Endothelial cell of umbilical vein (primary cell): ENCODE data around the gene MT1E. TPM values are rescaled to one million over a fixed set of nuclear protein-coding genes. Genes with fewer than 3 reads are reported as not detected.

Experiments
- BruUV-seq: library from RNA; stranded (reverse); fragments of 400-500 nt; replicated peaks from 2 replicates; lab custom pipeline; 2021; lab: Mats Ljungman, UMichigan
- CTCF ChIA-PET: fragments of 300-600, 350-600 bp; sonication (Branson Sonifier 250); formaldehyde crosslinking; loops from one replicate; lab custom pipeline; 2021; ENCODE audit warnings: antibody characterized with exemption, inconsistent platforms; lab: Charles Lee
- POLR2A ChIA-PET: fragments of 300-600, 350-600 bp; sonication (Branson Sonifier 250); formaldehyde crosslinking; loops from one replicate; lab custom pipeline; 2021; ENCODE audit warnings: antibody characterized with exemption, inconsistent platforms; lab: Charles Lee
- DNase-seq: peaks from one replicate; pipeline ENCODE4 v3.0.0-alpha.2; 2011; ENCODE audit warnings: low read depth, low spot score
- FAIRE-seq: peaks from 2 replicates; lab custom pipeline; 2011; peaks lifted over from hg19 to GRCh38; lab: Jason Lieb, UNC
- H2AFZ ChIP-seq: 2 replicates; pipeline ENCODE4 v1.6.0; 2012; ENCODE audit warnings: low read depth, low read length, control low read depth, inconsistent platforms
- H3K27ac ChIP-seq: 2 replicates; pipeline ENCODE4 v1.5.1; 2011; ENCODE audit warnings: low read depth, mild to moderate bottlenecking, control low read depth, low read length, moderate library complexity; ENCODE audit not compliant: insufficient read depth
- H3K27me3 ChIP-seq, 2 experiments: 2 replicates each; pipeline versions ENCODE4 v1.6.0 to v1.6.1; 2011; ENCODE audit warnings: low read length in 2 of 2, mixed read lengths in 1 of 2; ENCODE audit not compliant: control insufficient read depth in 2 of 2, insufficient read depth in 2 of 2
- H3K36me3 ChIP-seq, 2 experiments: 2 replicates in 1 of 2; 3 replicates in 1 of 2; pipeline ENCODE4 v1.5.1; 2011; ENCODE audit warnings: low read length in 2 of 2, mild to moderate bottlenecking in 1 of 2, moderate library complexity in 1 of 2; ENCODE audit not compliant: control insufficient read depth in 2 of 2, insufficient read depth in 2 of 2; ENCODE audit errors: extremely low read depth in 1 of 2
- H3K4me1 ChIP-seq: 3 replicates; pipeline ENCODE4 v1.5.1; 2011; ENCODE audit warnings: mild to moderate bottlenecking, low read length; ENCODE audit not compliant: control insufficient read depth, insufficient read depth; ENCODE audit errors: extremely low read depth
- H3K4me2 ChIP-seq: 2 replicates; pipeline ENCODE4 v1.6.1; 2011; ENCODE audit warnings: low read length, control low read depth, mixed read lengths; ENCODE audit not compliant: insufficient read depth
- H3K4me3 ChIP-seq, 3 experiments: fragments of 200-600 bp in 1 of 3; sonication (generic), shearing (Covaris generic) in 1 of 3; replicated peaks in 1 of 3; 2 replicates each; pipeline ENCODE4 v1.5.1; 2011 to 2016; ENCODE audit warnings: control low read depth in 3 of 3, low read length in 3 of 3, mild to moderate bottlenecking in 2 of 3, inconsistent platforms in 1 of 3, low read depth in 1 of 3, moderate library complexity in 1 of 3; ENCODE audit not compliant: insufficient read depth in 1 of 3
- H3K79me2 ChIP-seq: 2 replicates; pipeline ENCODE4 v1.6.0; 2012; ENCODE audit warnings: low read length, inconsistent platforms; ENCODE audit not compliant: control insufficient read depth, insufficient read depth
- H3K9ac ChIP-seq: replicated peaks from 2 replicates; pipeline ENCODE3; 2011; ENCODE audit warnings: low read length, control low read depth; ENCODE audit not compliant: insufficient read depth; ENCODE audit errors: extremely low read depth
- H3K9me1 ChIP-seq: replicated peaks from 3 replicates; pipeline ENCODE4 v1.6.0; 2011; ENCODE audit warnings: mild to moderate bottlenecking, low read length; ENCODE audit not compliant: control insufficient read depth, insufficient read depth; ENCODE audit errors: extremely low read depth
- H3K9me3 ChIP-seq: replicated peaks from 2 replicates; pipeline ENCODE4 v1.5.1; 2012; ENCODE audit warnings: low read length, inconsistent platforms; ENCODE audit not compliant: control insufficient read depth, insufficient read depth
- H4K20me1 ChIP-seq: replicated peaks from 2 replicates; pipeline ENCODE3; 2011; ENCODE audit warnings: mild to moderate bottlenecking, low read length; ENCODE audit not compliant: control insufficient read depth, insufficient read depth; ENCODE audit errors: extremely low read depth
- CTCF ChIP-seq, 2 donors: IDR thresholded peaks; 1 replicate in 1 of 2; 2 replicates in 1 of 2; pipeline ENCODE4 v1.5.1; 2011; ENCODE audit warnings: low read length in 2 of 2, mild to moderate bottlenecking in 2 of 2, moderate library complexity in 2 of 2, control low read depth in 1 of 2, inconsistent platforms in 1 of 2, low read depth in 1 of 2; ENCODE audit not compliant: insufficient read depth in 1 of 2; ENCODE audit errors: extremely low read depth in 1 of 2
- EZH2 ChIP-seq: IDR thresholded peaks from 2 replicates; pipeline ENCODE4 v1.6.1; 2012; ENCODE audit warnings: borderline replicate concordance, low read depth, mild to moderate bottlenecking, moderate library complexity, low read length, inconsistent platforms; ENCODE audit not compliant: severe bottlenecking
- FOS ChIP-seq: IDR thresholded peaks from 2 replicates; pipeline ENCODE4 v1.6.1; 2011; ENCODE audit warnings: mild to moderate bottlenecking, low read length, moderate library complexity, borderline replicate concordance; ENCODE audit not compliant: insufficient read depth
- GATA2 ChIP-seq: IDR thresholded peaks from 2 replicates; pipeline ENCODE4 v1.7.0; 2011; ENCODE audit warnings: low read depth, mild to moderate bottlenecking, moderate library complexity, mixed read lengths, low read length; ENCODE audit not compliant: insufficient read length, insufficient read depth
- JUN ChIP-seq: IDR thresholded peaks from 2 replicates; pipeline ENCODE4 v1.6.1; 2011; ENCODE audit warnings: borderline replicate concordance, low read depth; ENCODE audit not compliant: insufficient read length, insufficient read depth
- MAX ChIP-seq: IDR thresholded peaks from 2 replicates; pipeline ENCODE4 v1.6.1; 2011; ENCODE audit not compliant: insufficient read depth, insufficient read length
- MYC ChIP-seq: IDR thresholded peaks from one replicate; pipeline ENCODE4 v1.6.1; 2011; ENCODE audit warnings: mild to moderate bottlenecking, low read depth, low read length
- POLR2A ChIP-seq: IDR thresholded peaks from 2 replicates; pipeline ENCODE4 v1.6.1; 2012; ENCODE audit warnings: low read depth, mild to moderate bottlenecking, control low read depth, low read length
- POLR2AphosphoS5 ChIP-seq: IDR thresholded peaks from 2 replicates; pipeline ENCODE4 v1.6.1; 2012; ENCODE audit warnings: low read depth, mild to moderate bottlenecking, control low read depth, low read length, moderate library complexity; ENCODE audit not compliant: insufficient read depth
- dilution Hi-C: fragments of 300-500 bp; cut with MboI; formaldehyde crosslinking; loops from one replicate; pipeline ENCODE4 v1.15.0; 2019; ENCODE audit warnings: low sequenced_read_pairs; ENCODE audit not compliant: extremely low pct_ligation_motif_present
- intact Hi-C: fragments of 100-400 bp; cut with micrococcal nuclease; formaldehyde crosslinking; loops from one replicate; pipeline ENCODE4 v1.10.0; 2022
- polyA plus RNA-seq, 4 experiments: library from polyadenylated mRNA; depleted of rRNA in 3 of 4; stranded (reverse) in 3 of 4; unstranded in 1 of 4; fragments of >200 nt; gene quantifications; 2 replicates each; pipeline versions ENCODE4 v1.2.1 to v1.2.3, GENCODE V29; 2011 to 2012; ENCODE audit warnings: missing spikeins in 1 of 4
- total RNA-seq: library from RNA; stranded (reverse); gene quantifications from 2 replicates; pipeline ENCODE4 v1.2.3, GENCODE V29; 2021

Gene MT1E
- total and polyA plus RNA-seq, 2 donors (not counting 3 experiments of a cell fraction or from before 2014, with no cell fraction given) = 208 to 346 TPM

GRCh38 chr16:56603589-56603988 lies 22.0 kb upstream of the MT1E start:
- Histone ChIP-seq H3K9ac (no peak overlapping the region), H3K36me3 (no peaks in the 10 kb centered on the region), H3K4me3 (no peak overlapping the region), H3K4me1 (peaks cover 28% of the 10 kb centered on the region), H4K20me1 (no peaks in the 10 kb centered on the region), H3K27me3 (no peaks in the 10 kb centered on the region), H2AFZ (no peak overlapping the region), H3K27ac (no peak overlapping the region), H3K9me1 (no peaks in the 10 kb centered on the region), H3K4me2 (no peak overlapping the region), H3K79me2 (peaks cover 2% of the 10 kb centered on the region), H3K9me3 (no peaks in the 10 kb centered on the region)
- CTCF ChIA-PET = interaction anchor here (0.6 to 7.8 kb wide), 30 partner anchors 9 to 190 kb away, joined by 3 to 118 read pairs (median 5); partner anchors contain the start of genes MT1A, MT1E, MT1M and MT1X
- POLR2A ChIA-PET = no interaction called here
- FAIRE-seq = peak; percentile 71
- dilution Hi-C loops (no loop called here), intact Hi-C loops (loop anchor here (1.0 kb wide), 1 partner anchor 99 kb away; no protein-coding TSS in a partner anchor)
- DNase-seq = peak; percentile 51
- no TSS peak for BruUV-seq
- TF ChIP-seq FOS = no peak
- peak; percentile 31 to 53 for TF ChIP-seq CTCF (IDR thresholded peaks at IDR 0.05; ENCODE audit: extremely low read depth in 1 of 2, insufficient read depth in 1 of 2, low read depth in 1 of 2, low read length in 2 of 2)
- no peak for TF ChIP-seq MYC
- TF ChIP-seq POLR2AphosphoS5 = no peak
- TF ChIP-seq JUN = no peak
- TF ChIP-seq GATA2 = no peak
- no peak for TF ChIP-seq MAX
- TF ChIP-seq EZH2 = no peak
- TF ChIP-seq POLR2A = no peak
